HepG2 (cell line): ENCODE measurements around the gene ZDHHC18. TPM values are rescaled to one million over a fixed set of nuclear protein-coding genes. Genes with fewer than 3 reads are reported as not detected.

ENCODE experiments used
- ETV5 ChIP-seq: IDR thresholded peaks from 2 replicates; pipeline ENCODE4 v1.6.1; 2018; ENCODE audit warnings: missing biosample characterization, missing genetic modification reagents, inconsistent platforms, borderline replicate concordance
- MED8 ChIP-seq: sonication (generic); formaldehyde crosslinking; IDR thresholded peaks from 2 replicates; pipeline ENCODE4 v1.8.1; 2023; ENCODE audit warnings: mild to moderate bottlenecking, missing genetic modification reagents; ENCODE audit not compliant: insufficient replicate concordance
- PHF21A ChIP-seq: sonication (generic); formaldehyde crosslinking; IDR thresholded peaks from 2 replicates; pipeline ENCODE4 v1.5.0; 2020; ENCODE audit warnings: mild to moderate bottlenecking, missing genetic modification reagents
- ZBTB38 ChIP-seq: sonication (generic); formaldehyde crosslinking; IDR thresholded peaks from 2 replicates; pipeline ENCODE4 v1.5.1; 2020; ENCODE audit warnings: mild to moderate bottlenecking, missing genetic modification reagents
- ZNF121 ChIP-seq: sonication (generic); formaldehyde crosslinking; IDR thresholded peaks from 2 replicates; pipeline ENCODE4 v1.5.0; 2020; ENCODE audit warnings: mild to moderate bottlenecking, missing genetic modification reagents
- ZNF205 ChIP-seq: IDR thresholded peaks from 2 replicates; pipeline ENCODE4 v1.6.1; 2018; ENCODE audit warnings: missing biosample characterization, missing genetic modification reagents
- polyA plus RNA-seq, 8 experiments: library from polyadenylated mRNA; depleted of rRNA in 3 of 8; stranded (reverse) in 7 of 8; unstranded in 1 of 8; fragments of >200 nt; fragmentation: Illumina TruSeq in 4 of 8; extraction: Trizol in 4 of 8; gene quantifications; 2 replicates each; pipeline versions ENCODE4 v1.2.1 to v1.2.3, GENCODE V29; 2011 to 2016; ENCODE audit warnings: low read depth in 4 of 8, missing spikeins in 1 of 8, mixed read lengths in 1 of 8; ENCODE audit not compliant: insufficient read depth in 1 of 8
- total RNA-seq, 5 experiments: library from RNA; depleted of rRNA; stranded (reverse); fragments of >200 nt; fragmentation: Illumina TruSeq; extraction: Trizol; gene quantifications; 2 replicates each; pipeline ENCODE4 v1.2.3, GENCODE V29; 2016; ENCODE audit warnings: low read depth in 1 of 5
- TF ChIP-seq, protein P1 (sequence below): sonication (generic); formaldehyde crosslinking; IDR thresholded peaks from one replicate; pipeline ENCODE4 v1.5.1; 2020; ENCODE audit warnings: mild to moderate bottlenecking, missing genetic modification reagents; ENCODE audit errors: not compliant biosample characterization
- TF ChIP-seq, protein P2 (sequence below): sonication (generic); formaldehyde crosslinking; IDR thresholded peaks from 2 replicates; pipeline ENCODE4 v1.5.0; 2020; ENCODE audit warnings: missing genetic modification reagents
- TF ChIP-seq, protein P3 (sequence below): sonication (generic); formaldehyde crosslinking; IDR thresholded peaks from 2 replicates; pipeline ENCODE4 v1.9.0; 2022; ENCODE audit warnings: missing genetic modification reagents, mild to moderate bottlenecking, borderline replicate concordance
- TF ChIP-seq, protein P4 (sequence below): IDR thresholded peaks from 2 replicates; pipeline ENCODE4 v1.6.1; 2016; ENCODE audit warnings: low read depth, control low read depth

ZDHHC18 gene
- total and polyA plus RNA-seq, 2 of the 13 experiments (the other 11 are each of a cell fraction or from before 2014, with no cell fraction given) = 13.2 to 35.3 TPM

DNA sequence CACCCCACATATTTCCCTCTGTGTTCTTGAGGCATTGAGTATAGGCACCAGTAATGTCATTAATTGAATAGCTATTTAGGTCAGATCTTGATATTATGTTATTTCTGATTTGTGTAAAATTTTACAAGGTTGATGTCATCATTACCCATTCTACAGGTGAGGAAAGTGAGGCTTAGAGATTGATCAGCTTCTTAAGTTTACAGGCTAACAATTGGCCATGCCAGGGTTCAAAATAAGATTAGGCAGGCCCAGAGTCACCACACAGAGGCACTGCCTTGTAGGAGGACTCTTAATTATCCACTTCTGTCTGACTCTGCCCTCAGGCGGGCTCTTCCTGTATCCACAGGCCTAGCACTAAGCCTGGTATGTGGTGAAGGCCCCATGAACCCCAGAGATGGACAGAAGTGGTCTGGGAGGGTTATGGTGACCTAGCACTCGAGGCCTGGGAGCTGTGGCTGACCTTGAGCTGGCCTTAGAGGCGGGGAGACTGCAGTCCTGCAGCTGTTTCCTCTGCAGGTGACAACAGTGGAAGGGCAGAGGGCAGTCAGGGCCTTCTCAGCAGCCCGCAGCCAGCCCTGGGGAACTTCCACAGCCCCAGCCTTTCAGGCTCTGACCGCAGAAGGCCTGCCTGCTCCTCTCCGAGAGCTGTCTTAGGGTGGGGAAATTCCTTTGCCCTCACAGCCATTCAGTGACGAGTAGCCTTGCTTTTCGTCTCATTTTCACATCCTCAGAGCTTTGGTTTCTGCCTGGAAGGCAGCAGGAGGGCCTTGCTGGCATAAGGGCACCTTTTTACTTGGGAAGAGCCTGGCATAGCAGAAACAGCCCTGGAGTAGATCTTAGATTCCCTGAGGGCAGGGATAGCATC, 12.2 kb downstream of the ZDHHC18 start (continued):
- TF ChIP-seq, protein P1, sequence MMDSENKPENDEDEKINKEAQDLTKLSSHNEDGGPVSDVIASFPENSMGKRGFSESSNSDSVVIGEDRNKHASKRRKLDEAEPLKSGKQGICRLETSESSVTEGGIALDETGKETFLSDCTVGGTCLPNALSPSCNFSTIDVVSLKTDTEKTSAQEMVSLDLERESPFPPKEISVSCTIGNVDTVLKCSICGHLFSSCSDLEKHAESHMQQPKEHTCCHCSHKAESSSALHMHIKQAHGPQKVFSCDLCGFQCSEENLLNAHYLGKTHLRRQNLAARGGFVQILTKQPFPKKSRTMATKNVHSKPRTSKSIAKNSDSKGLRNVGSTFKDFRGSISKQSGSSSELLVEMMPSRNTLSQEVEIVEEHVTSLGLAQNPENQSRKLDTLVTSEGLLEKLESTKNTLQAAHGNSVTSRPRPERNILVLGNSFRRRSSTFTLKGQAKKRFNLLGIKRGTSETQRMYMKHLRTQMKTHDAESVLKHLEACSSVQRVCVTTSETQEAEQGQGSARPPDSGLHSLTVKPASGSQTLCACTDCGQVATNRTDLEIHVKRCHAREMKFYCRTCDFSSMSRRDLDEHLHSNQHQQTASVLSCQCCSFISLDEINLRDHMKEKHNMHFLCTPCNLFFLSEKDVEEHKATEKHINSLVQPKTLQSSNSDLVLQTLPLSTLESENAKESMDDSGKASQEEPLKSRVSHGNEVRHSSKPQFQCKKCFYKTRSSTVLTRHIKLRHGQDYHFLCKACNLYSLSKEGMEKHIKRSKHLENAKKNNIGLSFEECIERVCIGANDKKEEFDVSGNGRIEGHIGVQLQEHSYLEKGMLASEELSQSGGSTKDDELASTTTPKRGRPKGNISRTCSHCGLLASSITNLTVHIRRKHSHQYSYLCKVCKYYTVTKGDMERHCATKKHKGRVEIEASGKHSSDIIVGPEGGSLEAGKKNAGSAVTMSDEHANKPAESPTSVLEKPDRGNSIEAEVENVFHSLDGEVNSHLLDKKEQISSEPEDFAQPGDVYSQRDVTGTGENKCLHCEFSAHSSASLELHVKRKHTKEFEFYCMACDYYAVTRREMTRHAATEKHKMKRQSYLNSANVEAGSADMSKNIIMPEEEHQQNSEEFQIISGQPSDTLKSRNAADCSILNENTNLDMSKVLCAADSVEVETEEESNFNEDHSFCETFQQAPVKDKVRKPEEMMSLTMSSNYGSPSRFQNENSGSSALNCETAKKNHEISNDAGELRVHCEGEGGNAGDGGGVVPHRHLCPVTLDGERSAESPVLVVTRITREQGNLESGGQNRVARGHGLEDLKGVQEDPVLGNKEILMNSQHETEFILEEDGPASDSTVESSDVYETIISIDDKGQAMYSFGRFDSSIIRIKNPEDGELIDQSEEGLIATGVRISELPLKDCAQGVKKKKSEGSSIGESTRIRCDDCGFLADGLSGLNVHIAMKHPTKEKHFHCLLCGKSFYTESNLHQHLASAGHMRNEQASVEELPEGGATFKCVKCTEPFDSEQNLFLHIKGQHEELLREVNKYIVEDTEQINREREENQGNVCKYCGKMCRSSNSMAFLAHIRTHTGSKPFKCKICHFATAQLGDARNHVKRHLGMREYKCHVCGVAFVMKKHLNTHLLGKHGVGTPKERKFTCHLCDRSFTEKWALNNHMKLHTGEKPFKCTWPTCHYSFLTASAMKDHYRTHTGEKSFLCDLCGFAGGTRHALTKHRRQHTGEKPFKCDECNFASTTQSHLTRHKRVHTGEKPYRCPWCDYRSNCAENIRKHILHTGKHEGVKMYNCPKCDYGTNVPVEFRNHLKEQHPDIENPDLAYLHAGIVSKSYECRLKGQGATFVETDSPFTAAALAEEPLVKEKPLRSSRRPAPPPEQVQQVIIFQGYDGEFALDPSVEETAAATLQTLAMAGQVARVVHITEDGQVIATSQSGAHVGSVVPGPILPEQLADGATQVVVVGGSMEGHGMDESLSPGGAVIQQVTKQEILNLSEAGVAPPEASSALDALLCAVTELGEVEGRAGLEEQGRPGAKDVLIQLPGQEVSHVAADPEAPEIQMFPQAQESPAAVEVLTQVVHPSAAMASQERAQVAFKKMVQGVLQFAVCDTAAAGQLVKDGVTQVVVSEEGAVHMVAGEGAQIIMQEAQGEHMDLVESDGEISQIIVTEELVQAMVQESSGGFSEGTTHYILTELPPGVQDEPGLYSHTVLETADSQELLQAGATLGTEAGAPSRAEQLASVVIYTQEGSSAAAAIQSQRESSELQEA (CRISPR knock-in tag) = peak; percentile 30
- TF ChIP-seq MED8 (CRISPR knock-in tag) (no peak), PHF21A (CRISPR knock-in tag) (peak; percentile 66), ZBTB38 (CRISPR knock-in tag) (0 out of 2 replicates have a peak, but pooled peaks have one; percentile 25), ZNF205 (CRISPR knock-in tag) (0 out of 2 replicates have a peak, but pooled peaks have one; percentile 30), ZNF121 (CRISPR knock-in tag) (no peak), ETV5 (CRISPR knock-in tag) (peak; percentile 56; the same call in 1 of the 2 replicates)
- TF ChIP-seq, protein P2, sequence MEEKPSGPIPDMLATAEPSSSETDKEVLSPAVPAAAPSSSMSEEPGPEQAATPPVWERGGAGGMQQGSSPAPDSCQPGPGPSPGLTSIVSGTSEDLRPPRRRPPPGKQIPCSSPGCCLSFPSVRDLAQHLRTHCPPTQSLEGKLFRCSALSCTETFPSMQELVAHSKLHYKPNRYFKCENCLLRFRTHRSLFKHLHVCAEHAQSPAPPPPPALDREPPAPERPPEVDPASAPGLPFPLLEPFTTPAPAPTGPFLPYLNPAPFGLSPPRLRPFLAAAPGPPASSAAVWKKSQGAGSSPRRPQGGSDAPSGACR (CRISPR knock-in tag) = no peak
- TF ChIP-seq, protein P3, sequence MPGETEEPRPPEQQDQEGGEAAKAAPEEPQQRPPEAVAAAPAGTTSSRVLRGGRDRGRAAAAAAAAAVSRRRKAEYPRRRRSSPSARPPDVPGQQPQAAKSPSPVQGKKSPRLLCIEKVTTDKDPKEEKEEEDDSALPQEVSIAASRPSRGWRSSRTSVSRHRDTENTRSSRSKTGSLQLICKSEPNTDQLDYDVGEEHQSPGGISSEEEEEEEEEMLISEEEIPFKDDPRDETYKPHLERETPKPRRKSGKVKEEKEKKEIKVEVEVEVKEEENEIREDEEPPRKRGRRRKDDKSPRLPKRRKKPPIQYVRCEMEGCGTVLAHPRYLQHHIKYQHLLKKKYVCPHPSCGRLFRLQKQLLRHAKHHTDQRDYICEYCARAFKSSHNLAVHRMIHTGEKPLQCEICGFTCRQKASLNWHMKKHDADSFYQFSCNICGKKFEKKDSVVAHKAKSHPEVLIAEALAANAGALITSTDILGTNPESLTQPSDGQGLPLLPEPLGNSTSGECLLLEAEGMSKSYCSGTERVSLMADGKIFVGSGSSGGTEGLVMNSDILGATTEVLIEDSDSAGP (CRISPR knock-in tag) = peak; percentile 23; the same call in 1 of the 2 replicates
- TF ChIP-seq, protein P4, sequence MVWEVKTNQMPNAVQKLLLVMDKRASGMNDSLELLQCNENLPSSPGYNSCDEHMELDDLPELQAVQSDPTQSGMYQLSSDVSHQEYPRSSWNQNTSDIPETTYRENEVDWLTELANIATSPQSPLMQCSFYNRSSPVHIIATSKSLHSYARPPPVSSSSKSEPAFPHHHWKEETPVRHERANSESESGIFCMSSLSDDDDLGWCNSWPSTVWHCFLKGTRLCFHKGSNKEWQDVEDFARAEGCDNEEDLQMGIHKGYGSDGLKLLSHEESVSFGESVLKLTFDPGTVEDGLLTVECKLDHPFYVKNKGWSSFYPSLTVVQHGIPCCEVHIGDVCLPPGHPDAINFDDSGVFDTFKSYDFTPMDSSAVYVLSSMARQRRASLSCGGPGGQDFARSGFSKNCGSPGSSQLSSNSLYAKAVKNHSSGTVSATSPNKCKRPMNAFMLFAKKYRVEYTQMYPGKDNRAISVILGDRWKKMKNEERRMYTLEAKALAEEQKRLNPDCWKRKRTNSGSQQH = 0 out of 2 replicates have a peak, but pooled peaks have one; percentile 37
